HFFc6 (cell line): ENCODE data around the gene UTP4. TPM values are rescaled to one million over a fixed set of nuclear protein-coding genes. Genes with fewer than 3 reads are reported as not detected.
A peak's percentile ranks its signal among the peaks of the same experiment; 100 is the strongest.
"Not testable (repeated sequence)": the region's sequence is repeated elsewhere in the genome, so short reads cannot be mapped to it uniquely, and the experiment has no call there.

ENCODE experiments used
- DNase-seq: peaks from one replicate; pipeline ENCODE4 v3.0.0-alpha.2; 2018
- H3K27ac Mint-ChIP-seq: 2 replicates; pipeline ENCODE4 v1.8.0; 2020; ENCODE audit warnings: mild to moderate bottlenecking, mixed read lengths
- H3K27me3 Mint-ChIP-seq: 2 replicates; pipeline ENCODE4 v1.8.0; 2021; ENCODE audit warnings: mild to moderate bottlenecking, moderate library complexity, mixed read lengths; ENCODE audit not compliant: insufficient read depth
- H3K36me3 Mint-ChIP-seq: 2 replicates; pipeline ENCODE4 v1.8.0; 2021; ENCODE audit warnings: low read depth, mixed read lengths
- H3K4me1 Mint-ChIP-seq: 2 replicates; pipeline ENCODE4 v1.8.0; 2020; ENCODE audit warnings: low read depth, mixed read lengths
- H3K4me3 Mint-ChIP-seq: 2 replicates; pipeline ENCODE4 v1.8.0; 2020; ENCODE audit warnings: mild to moderate bottlenecking, moderate library complexity, mixed read lengths
- H3K9me3 Mint-ChIP-seq: 2 replicates; pipeline ENCODE4 v1.8.0; 2020; ENCODE audit warnings: mild to moderate bottlenecking, mixed read lengths
- total RNA-seq, 6 experiments: library from RNA; stranded (reverse); fragmentation: NEBNext Ultra II Directional; extraction: Animal tissue kit (Norgen Biotek cat#: 25700); gene quantifications; 2 replicates in 1 of 6; 3 replicates in 5 of 6; pipeline ENCODE4 v1.2.3, GENCODE V29; 2021
- TF ChIP-seq, protein P1 (sequence below): fragments of 200-600 bp; sonication (generic); IDR thresholded peaks from 2 replicates; pipeline ENCODE4 v1.5.0; 2021; ENCODE audit warnings: antibody characterized with exemption, mild to moderate bottlenecking

The UTP4 gene
- total RNA-seq, 6 experiments from 2014 or later: 64.1 to 82.4 (median 69.6) TPM

DNA sequence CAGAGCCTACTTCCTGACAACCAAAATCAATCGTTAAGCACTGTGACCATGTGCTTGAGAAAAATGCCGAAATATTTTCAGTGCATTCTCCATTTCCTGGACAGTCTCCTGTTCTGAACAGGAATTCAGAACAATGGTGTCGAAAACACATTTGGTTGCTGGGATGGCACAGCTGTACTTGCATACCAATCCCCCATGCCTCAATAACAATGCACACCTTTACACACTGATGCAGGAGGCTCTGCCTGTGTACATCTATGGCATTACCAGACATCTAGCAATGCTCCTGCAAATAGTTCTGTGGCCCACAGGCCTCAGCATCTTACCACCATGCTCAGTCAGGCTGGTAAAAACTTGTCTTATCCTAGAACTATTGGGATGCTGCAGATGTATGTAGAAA lies 6.2 kb upstream of the UTP4 start:
- Mint-ChIP-seq H3K9me3 (no peaks in the 10 kb centered on the region), H3K27me3 (no peaks in the 10 kb centered on the region; the same call in 1 of the 2 replicates), H3K4me3 (no peak overlapping the region), H3K27ac (peak overlapping the region; percentile 6), H3K36me3 (peaks cover 13% of the 10 kb centered on the region), H3K4me1 (peaks cover 42% of the 10 kb centered on the region)
- DNase-seq: no peak
- TF ChIP-seq, protein P1, sequence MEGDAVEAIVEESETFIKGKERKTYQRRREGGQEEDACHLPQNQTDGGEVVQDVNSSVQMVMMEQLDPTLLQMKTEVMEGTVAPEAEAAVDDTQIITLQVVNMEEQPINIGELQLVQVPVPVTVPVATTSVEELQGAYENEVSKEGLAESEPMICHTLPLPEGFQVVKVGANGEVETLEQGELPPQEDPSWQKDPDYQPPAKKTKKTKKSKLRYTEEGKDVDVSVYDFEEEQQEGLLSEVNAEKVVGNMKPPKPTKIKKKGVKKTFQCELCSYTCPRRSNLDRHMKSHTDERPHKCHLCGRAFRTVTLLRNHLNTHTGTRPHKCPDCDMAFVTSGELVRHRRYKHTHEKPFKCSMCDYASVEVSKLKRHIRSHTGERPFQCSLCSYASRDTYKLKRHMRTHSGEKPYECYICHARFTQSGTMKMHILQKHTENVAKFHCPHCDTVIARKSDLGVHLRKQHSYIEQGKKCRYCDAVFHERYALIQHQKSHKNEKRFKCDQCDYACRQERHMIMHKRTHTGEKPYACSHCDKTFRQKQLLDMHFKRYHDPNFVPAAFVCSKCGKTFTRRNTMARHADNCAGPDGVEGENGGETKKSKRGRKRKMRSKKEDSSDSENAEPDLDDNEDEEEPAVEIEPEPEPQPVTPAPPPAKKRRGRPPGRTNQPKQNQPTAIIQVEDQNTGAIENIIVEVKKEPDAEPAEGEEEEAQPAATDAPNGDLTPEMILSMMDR: no peak

DNA sequence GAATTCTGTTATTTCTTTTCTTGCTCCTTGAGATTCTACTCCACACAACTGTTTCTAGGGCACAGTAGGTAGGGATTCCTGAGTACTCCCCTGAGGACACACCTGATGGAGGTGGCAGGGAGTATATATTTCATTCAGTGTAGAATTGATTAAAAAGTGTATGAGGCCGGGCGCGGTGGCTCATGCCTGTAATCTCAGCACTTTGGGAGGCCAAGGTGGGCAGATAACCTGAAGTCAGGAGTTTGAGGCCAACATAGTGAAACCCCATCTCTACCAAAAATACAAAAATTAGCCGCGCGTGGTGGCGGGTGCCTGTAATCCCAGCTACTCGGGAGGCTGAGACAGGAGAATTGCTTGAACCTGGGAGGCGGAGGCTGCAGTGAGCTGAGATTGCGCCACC lies 5.6 kb upstream of the UTP4 start:
- H3K4me3 Mint-ChIP-seq: not testable (repeated sequence)

DNA sequence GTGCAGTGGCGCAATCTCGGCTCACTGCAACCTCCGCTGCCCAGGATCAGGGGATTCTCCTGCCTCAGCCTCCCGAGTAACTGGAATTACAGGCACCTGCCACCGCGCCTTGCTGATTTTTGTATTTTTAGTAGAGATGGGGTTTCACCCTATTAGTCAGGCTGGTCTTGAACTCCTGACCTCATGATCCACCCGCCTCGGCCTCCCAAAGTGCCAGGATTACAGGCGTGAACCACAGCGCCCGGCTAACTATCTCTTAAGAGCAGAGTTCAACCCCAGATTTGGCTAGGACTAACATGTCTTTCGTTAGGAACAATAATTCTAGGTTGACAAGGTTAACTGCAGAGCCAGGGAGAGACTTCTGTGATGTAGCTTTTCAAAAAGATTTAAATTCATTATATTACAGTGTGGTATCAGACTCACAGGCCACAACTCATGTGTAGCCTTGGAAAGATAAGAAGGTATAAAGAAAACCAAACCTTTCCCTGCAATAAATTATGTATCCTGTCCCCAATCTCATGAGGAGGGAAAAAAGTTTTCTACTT lies 4.4 kb upstream of the UTP4 start:
- Mint-ChIP-seq H3K4me1 (peaks cover 45% of the 10 kb centered on the region), H3K9me3 (no peaks in the 10 kb centered on the region), H3K36me3 (peaks cover 19% of the 10 kb centered on the region), H3K4me3 (no peak overlapping the region), H3K27ac (0 out of 2 replicates have a peak overlapping the region, but pooled peaks have one; percentile 40), H3K27me3 (peaks cover 2% of the 10 kb centered on the region; the same call in 1 of the 2 replicates)
- DNase-seq: no peak
- TF ChIP-seq, protein P1: no peak

More for the DNA sequence above, 5.6 kb upstream of the UTP4 start:
- peaks cover 19% of the 10 kb centered on the region for H3K36me3 Mint-ChIP-seq
- H3K27ac Mint-ChIP-seq: peak overlapping the region; percentile 9; the same call in 1 of the 2 replicates
- not testable (repeated sequence) for H3K9me3 Mint-ChIP-seq, H3K27me3 Mint-ChIP-seq, DNase-seq
- peaks cover 43% of the 10 kb centered on the region for H3K4me1 Mint-ChIP-seq

DNA sequence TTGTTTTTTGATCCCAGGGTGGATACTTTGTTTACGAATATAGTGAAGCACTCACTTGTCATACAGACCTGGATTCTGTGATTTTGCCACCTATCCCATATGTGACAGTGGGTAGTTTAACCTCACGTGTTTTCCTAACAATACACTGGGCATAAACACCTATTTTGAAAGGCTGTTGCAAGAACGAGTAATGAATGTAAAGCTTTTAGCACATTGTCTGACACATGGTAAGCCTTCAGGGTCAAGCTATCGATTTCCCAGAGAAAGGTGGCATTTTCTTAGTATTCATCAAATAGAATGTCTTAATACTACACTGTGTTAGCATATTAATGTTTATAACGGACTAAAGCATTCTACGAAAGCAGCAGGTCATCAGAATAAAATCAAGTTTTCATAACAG lies 2.0 kb upstream of the UTP4 start:
- TF ChIP-seq, protein P1: no peak

DNA sequence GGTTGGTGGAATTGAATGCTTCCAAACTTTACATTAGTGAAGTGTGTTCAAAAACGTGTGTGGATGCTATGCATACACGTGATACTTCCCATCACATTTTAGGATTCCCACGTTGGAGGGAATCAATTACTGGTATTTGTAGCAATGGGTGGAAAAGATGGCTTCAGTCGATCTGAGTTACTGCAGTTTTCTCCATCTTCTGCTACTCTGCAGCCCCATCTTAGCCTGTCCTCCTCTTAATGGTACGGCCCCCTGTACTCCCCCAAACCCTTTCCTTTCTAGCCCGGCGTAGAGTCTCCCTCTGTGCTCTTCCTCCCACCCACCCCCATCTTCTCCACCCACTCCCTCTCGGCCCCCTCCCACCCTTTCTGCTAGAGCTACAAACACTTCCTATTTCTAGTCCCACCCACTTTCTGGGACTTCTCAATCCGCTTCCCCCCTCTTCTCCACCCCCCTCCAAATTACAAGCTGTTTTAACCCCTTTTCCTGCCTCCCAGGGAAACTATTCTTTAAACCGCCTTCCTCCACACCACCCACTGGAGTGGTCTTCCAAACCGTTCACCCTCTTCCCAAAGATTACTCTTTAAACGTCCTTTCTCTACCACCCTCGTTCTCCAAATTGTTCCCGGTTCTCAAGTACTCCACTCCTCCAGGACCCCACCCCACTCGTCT lies 1.1 kb upstream of the UTP4 start:
- peaks cover 24% of the 10 kb centered on the region for H3K36me3 Mint-ChIP-seq
- H3K4me1 Mint-ChIP-seq: peaks cover 54% of the 10 kb centered on the region
- peak overlapping the region; percentile 99 for H3K4me3 Mint-ChIP-seq
- DNase-seq: no peak
- peaks cover 2% of the 10 kb centered on the region; the same call in 1 of the 2 replicates for H3K27me3 Mint-ChIP-seq
- H3K27ac Mint-ChIP-seq: peak overlapping the region; percentile 91
- TF ChIP-seq, protein P1: no peak
- H3K9me3 Mint-ChIP-seq: no peaks in the 10 kb centered on the region

More for the DNA sequence above, 2.0 kb upstream of the UTP4 start:
- Mint-ChIP-seq H3K4me3 (peak overlapping the region; percentile 99), H3K9me3 (no peaks in the 10 kb centered on the region), H3K27me3 (peaks cover 2% of the 10 kb centered on the region; the same call in 1 of the 2 replicates), H3K27ac (peak overlapping the region; percentile 91), H3K36me3 (peaks cover 24% of the 10 kb centered on the region), H3K4me1 (peaks cover 60% of the 10 kb centered on the region)
- DNase-seq: no peak

DNA sequence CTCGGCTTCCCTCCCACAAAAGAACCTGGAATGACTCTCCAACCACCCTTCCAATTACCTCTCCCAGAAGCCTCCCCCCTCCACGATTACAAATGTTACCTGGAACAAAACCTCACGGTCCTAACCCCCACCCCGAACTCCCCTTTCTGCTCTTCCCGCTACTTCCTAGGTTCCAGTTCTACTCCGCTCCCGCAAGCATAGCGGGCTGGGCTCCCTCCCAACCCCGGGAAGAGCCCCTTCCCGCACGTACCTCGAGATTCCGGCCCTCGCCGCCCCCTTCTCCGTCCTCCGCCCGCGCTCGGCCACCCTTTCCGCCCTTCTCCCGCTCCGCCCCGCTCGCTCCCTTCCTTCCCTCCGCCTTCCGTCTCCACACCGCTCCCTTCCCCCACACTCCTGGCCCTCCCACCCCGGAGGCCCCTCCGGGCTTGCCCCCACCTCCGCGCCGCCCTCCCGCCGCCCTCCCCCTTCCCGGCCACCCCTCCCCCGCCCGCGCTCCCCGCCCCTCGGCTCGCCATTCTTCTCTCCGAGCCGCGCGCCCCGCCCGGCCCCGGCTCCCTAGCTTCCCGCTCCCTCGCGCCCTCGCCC lies 518 bp upstream of the UTP4 start:
- Mint-ChIP-seq H3K4me3 (peak overlapping the region; percentile 99), H3K27me3 (peaks cover 2% of the 10 kb centered on the region; the same call in 1 of the 2 replicates), H3K36me3 (peaks cover 29% of the 10 kb centered on the region), H3K27ac (peak overlapping the region; percentile 91), H3K9me3 (no peaks in the 10 kb centered on the region), H3K4me1 (peaks cover 56% of the 10 kb centered on the region)
- DNase-seq: peak; percentile 62
- TF ChIP-seq, protein P1: no peak
